Kidney glomerular epithelial cell (primary cell): ENCODE results near the gene MKLN1.

ENCODE experiments used
- DNase-seq: peaks from one replicate; lab custom pipeline; 2025; lab: John Stamatoyannopoulos, UW

The MKLN1 gene

GRCh38 chr7:131521651-131522163 lies 194.0 kb downstream of the MKLN1 start:
- DNase-seq, result no peak

GRCh38 chr7:131522325-131522930 lies 194.8 kb downstream of the MKLN1 start:
- no peak for DNase-seq

- DNase-seq, result no peak
These were observed 196.4 kb downstream of the MKLN1 start for GRCh38 chr7:131524115-131524514.

GRCh38 chr7:131524703-131525102 lies 197.0 kb downstream of the MKLN1 start:
- no peak for DNase-seq

GRCh38 chr7:131525820-131526219 lies 198.1 kb downstream of the MKLN1 start:
- no peak for DNase-seq

- DNase-seq, result no peak
These were observed 199.8 kb downstream of the MKLN1 start for GRCh38 chr7:131527456-131527855.

- no peak for DNase-seq
These were observed 201.5 kb downstream of the MKLN1 start for GRCh38 chr7:131529179-131529578.

- DNase-seq, result no peak
These were observed 201.9 kb downstream of the MKLN1 start for GRCh38 chr7:131529617-131530016.

GRCh38 chr7:131530137-131530536 lies 202.5 kb downstream of the MKLN1 start:
- DNase-seq, result no peak

GRCh38 chr7:131532570-131533091 lies 205.0 kb downstream of the MKLN1 start:
- DNase-seq, result no peak

GRCh38 chr7:131533151-131533559 lies 205.5 kb downstream of the MKLN1 start:
- no peak for DNase-seq

GRCh38 chr7:131533566-131534561 lies 206.2 kb downstream of the MKLN1 start:
- no peak for DNase-seq

- DNase-seq, result no peak
These were observed 208.7 kb downstream of the MKLN1 start for GRCh38 chr7:131536361-131536849.

- DNase-seq, result no peak
These were observed 209.9 kb downstream of the MKLN1 start for GRCh38 chr7:131537571-131537978.

GRCh38 chr7:131538071-131538812 lies 210.6 kb downstream of the MKLN1 start:
- DNase-seq, result peak; percentile 13

GRCh38 chr7:131538813-131539179 lies 211.1 kb downstream of the MKLN1 start:
- no peak for DNase-seq

- no peak for DNase-seq
These were observed 213.0 kb downstream of the MKLN1 start for GRCh38 chr7:131540491-131541162.

- DNase-seq, result no peak
These were observed 215.6 kb downstream of the MKLN1 start for GRCh38 chr7:131543298-131543697.

- DNase-seq, result no peak
These were observed 216.3 kb downstream of the MKLN1 start for GRCh38 chr7:131544021-131544420.

- DNase-seq, result no peak
These were observed 217.0 kb downstream of the MKLN1 start for GRCh38 chr7:131544449-131545301.
